BLaER1 (cell line): ENCODE results near the gene TNFRSF8.

Experiments used
- H3K27ac ChIP-seq: shearing (Covaris generic); formaldehyde crosslinking; 2 replicates; pipeline ENCODE4 v1.8.1; 2022
- H3K27me3 ChIP-seq: shearing (Covaris generic); formaldehyde crosslinking; 2 replicates; pipeline ENCODE4 v1.8.1; 2022
- H3K36me3 ChIP-seq: shearing (Covaris generic); formaldehyde crosslinking; 2 replicates; pipeline ENCODE4 v1.8.1; 2022
- H3K4me1 ChIP-seq: shearing (Covaris generic); formaldehyde crosslinking; 2 replicates; pipeline ENCODE4 v1.8.1; 2022
- H3K4me2 ChIP-seq: shearing (Covaris generic); formaldehyde crosslinking; 2 replicates; pipeline ENCODE4 v1.8.1; 2022
- H3K4me3 ChIP-seq: shearing (Covaris generic); formaldehyde crosslinking; 2 replicates; pipeline ENCODE4 v1.8.1; 2022
- H3K9ac ChIP-seq: shearing (Covaris generic); formaldehyde crosslinking; 2 replicates; pipeline ENCODE4 v1.8.1; 2022
- H3K9me3 ChIP-seq: shearing (Covaris generic); formaldehyde crosslinking; 2 replicates; pipeline ENCODE4 v1.8.1; 2022
- H4K20me1 ChIP-seq: shearing (Covaris generic); formaldehyde crosslinking; 2 replicates; pipeline ENCODE4 v1.8.1; 2022
- Cebpa-rat ChIP-seq: shearing (Covaris generic); IDR thresholded peaks from 2 replicates; pipeline ENCODE4 v1.8.1; 2022

The TNFRSF8 gene

GRCh38 chr1:12161662-12162458, 98.8 kb downstream of the TNFRSF8 start:
- Histone ChIP-seq H3K4me3 (0 out of 2 replicates have a peak overlapping the region, but pooled peaks have one; percentile 11), H3K9ac (peak overlapping the region; percentile 62; the same call in 1 of the 2 replicates), H3K27ac (peak overlapping the region; percentile 75), H3K4me2 (peak overlapping the region; percentile 84), H4K20me1 (no peaks in the 10 kb centered on the region), H3K36me3 (no peaks in the 10 kb centered on the region), H3K9me3 (no peaks in the 10 kb centered on the region), H3K4me1 (peaks cover 88% of the 10 kb centered on the region), H3K27me3 (no peaks in the 10 kb centered on the region)
- TF ChIP-seq Cebpa-rat, result no peak

GRCh38 chr1:12162459-12163137, 99.5 kb downstream of the TNFRSF8 start:
- Histone ChIP-seq H3K4me2 (peak overlapping the region; percentile 84), H3K9ac (peak overlapping the region; percentile 62; the same call in 1 of the 2 replicates), H3K9me3 (no peaks in the 10 kb centered on the region), H3K36me3 (no peaks in the 10 kb centered on the region), H3K4me3 (0 out of 2 replicates have a peak overlapping the region, but pooled peaks have one; percentile 11), H3K27me3 (no peaks in the 10 kb centered on the region), H3K4me1 (peaks cover 91% of the 10 kb centered on the region), H4K20me1 (no peaks in the 10 kb centered on the region), H3K27ac (peak overlapping the region; percentile 75)
- no peak for TF ChIP-seq Cebpa-rat

DNA sequence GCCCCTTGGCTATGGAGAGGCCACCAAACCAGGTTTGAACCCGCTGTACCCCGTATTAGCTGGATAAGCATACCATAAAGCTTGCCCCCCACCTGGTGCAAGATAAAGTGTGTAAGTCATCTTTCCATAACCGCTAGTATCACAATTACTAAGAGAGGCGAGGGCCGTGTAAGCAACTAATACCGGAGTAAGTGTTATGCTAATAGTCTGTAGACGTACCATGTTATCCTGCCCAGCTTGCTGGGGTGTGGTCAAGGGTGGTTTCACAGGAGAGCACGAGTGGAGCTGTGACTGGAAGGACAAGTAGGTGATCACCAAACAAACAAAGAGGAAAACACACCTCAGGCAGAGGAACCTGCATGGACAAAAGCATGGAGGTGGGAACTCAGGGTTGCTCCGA, 100.1 kb downstream of the TNFRSF8 start:
- no peaks in the 10 kb centered on the region for H3K36me3 ChIP-seq
- no peak overlapping the region for H3K9ac ChIP-seq
- TF ChIP-seq Cebpa-rat, result no peak
- no peak overlapping the region for H3K4me3 ChIP-seq
- 0 out of 2 replicates have a peak overlapping the region, but pooled peaks have one; percentile 9 for H3K27ac ChIP-seq
- peak overlapping the region; percentile 84 for H3K4me2 ChIP-seq
- H4K20me1 ChIP-seq, result peaks cover 4% of the 10 kb centered on the region
- no peaks in the 10 kb centered on the region for H3K9me3 ChIP-seq
- H3K4me1 ChIP-seq, result peaks cover 91% of the 10 kb centered on the region
- no peaks in the 10 kb centered on the region for H3K27me3 ChIP-seq

GRCh38 chr1:12164210-12164609, 101.1 kb downstream of the TNFRSF8 start:
- Histone ChIP-seq H3K27me3 (no peaks in the 10 kb centered on the region), H3K36me3 (no peaks in the 10 kb centered on the region), H3K27ac (0 out of 2 replicates have a peak overlapping the region, but pooled peaks have one; percentile 9), H4K20me1 (peaks cover 12% of the 10 kb centered on the region), H3K9me3 (no peaks in the 10 kb centered on the region), H3K4me1 (peaks cover 91% of the 10 kb centered on the region), H3K9ac (no peak overlapping the region), H3K4me3 (no peak overlapping the region), H3K4me2 (peak overlapping the region; percentile 20)
- no peak for TF ChIP-seq Cebpa-rat

- no peaks in the 10 kb centered on the region for H3K36me3 ChIP-seq
- no peak overlapping the region for H3K9ac ChIP-seq
- no peak for TF ChIP-seq Cebpa-rat
- H3K27ac ChIP-seq, result no peak overlapping the region
- H4K20me1 ChIP-seq, result peaks cover 22% of the 10 kb centered on the region
- peak overlapping the region; percentile 100; the same call in 1 of the 2 replicates for H3K4me2 ChIP-seq
- H3K9me3 ChIP-seq, result no peaks in the 10 kb centered on the region
- peaks cover 96% of the 10 kb centered on the region for H3K4me1 ChIP-seq
- H3K27me3 ChIP-seq, result no peaks in the 10 kb centered on the region
- no peak overlapping the region for H3K4me3 ChIP-seq
These were observed 102.2 kb downstream of the TNFRSF8 start for GRCh38 chr1:12165342-12165741.

DNA sequence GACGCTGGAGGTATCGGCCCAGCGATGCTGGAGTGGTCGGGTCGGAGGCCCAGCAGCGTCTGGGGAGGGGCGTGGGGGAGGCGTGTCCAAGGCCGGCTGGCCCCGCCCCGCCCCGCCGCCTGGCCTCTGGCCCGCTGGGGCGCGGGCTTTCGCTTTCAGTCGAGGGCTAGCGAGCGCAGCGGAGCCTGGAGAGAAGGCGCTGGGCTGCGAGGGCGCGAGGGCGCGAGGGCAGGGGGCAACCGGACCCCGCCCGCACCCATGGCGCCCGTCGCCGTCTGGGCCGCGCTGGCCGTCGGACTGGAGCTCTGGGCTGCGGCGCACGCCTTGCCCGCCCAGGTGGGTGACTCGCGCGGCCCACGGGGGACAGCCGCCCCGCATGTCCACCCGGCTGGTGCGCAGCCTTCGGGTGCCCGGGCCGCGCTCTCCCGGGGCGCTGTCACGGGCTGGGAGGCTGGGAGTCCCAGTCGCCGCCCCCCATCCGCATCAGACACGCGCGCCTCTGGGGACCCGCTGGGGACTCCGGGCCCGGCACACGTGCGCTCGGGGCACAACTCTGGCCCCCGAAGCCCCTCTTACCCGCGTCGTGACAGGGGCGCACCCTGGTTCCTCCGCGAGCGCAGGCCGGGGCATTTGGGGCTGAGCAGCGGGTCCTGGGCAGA, 103.9 kb downstream of the TNFRSF8 start, which contains the start of gene TNFRSF1B:
TNFRSF1B (plus strand) TSS at position 158 of the 659 bp plus-strand sequence; CDS start at position 259, 101 bp downstream.
- TF ChIP-seq Cebpa-rat, result no peak
- H3K4me2 ChIP-seq, result peak within 1 kb of the TSS; percentile 100
- H3K36me3 ChIP-seq, result no peaks in the 10 kb centered on the region
- H3K27ac ChIP-seq, result peak within 1 kb of the TSS; percentile 85
- no peaks in the 10 kb centered on the region for H3K9me3 ChIP-seq
- H3K4me3 ChIP-seq, result peak within 1 kb of the TSS; percentile 73
- H3K27me3 ChIP-seq, result no peaks in the 10 kb centered on the region
- peaks cover 81% of the 10 kb centered on the region for H3K4me1 ChIP-seq
- peak within 1 kb of the TSS; percentile 79 for H3K9ac ChIP-seq
- peaks cover 24% of the 10 kb centered on the region for H4K20me1 ChIP-seq

GRCh38 chr1:12167493-12168429, 104.7 kb downstream of the TNFRSF8 start:
- Histone ChIP-seq H3K27me3 (no peaks in the 10 kb centered on the region), H3K9ac (peak overlapping the region; percentile 79), H3K9me3 (no peaks in the 10 kb centered on the region), H3K36me3 (no peaks in the 10 kb centered on the region), H3K4me3 (peak overlapping the region; percentile 73), H3K27ac (peak overlapping the region; percentile 85), H3K4me2 (peak overlapping the region; percentile 100), H3K4me1 (peaks cover 80% of the 10 kb centered on the region), H4K20me1 (peaks cover 29% of the 10 kb centered on the region)
- TF ChIP-seq Cebpa-rat, result no peak

GRCh38 chr1:12168451-12169160, 105.5 kb downstream of the TNFRSF8 start:
- TF ChIP-seq Cebpa-rat, result no peak
- H3K27me3 ChIP-seq, result no peaks in the 10 kb centered on the region
- no peak overlapping the region for H3K9ac ChIP-seq
- H3K4me2 ChIP-seq, result peak overlapping the region; percentile 100
- no peak overlapping the region for H3K27ac ChIP-seq
- peaks cover 80% of the 10 kb centered on the region for H3K4me1 ChIP-seq
- no peaks in the 10 kb centered on the region for H3K9me3 ChIP-seq
- H3K4me3 ChIP-seq, result no peak overlapping the region; the same call in 1 of the 2 replicates
- H3K36me3 ChIP-seq, result no peaks in the 10 kb centered on the region
- peaks cover 36% of the 10 kb centered on the region for H4K20me1 ChIP-seq
